GM12878 (cell line): ENCODE data around the gene EEF2K.

Source experiments
- JUNB ChIP-seq: IDR thresholded peaks from 2 replicates; pipeline ENCODE4 v1.6.1; 2016; ENCODE audit warnings: antibody characterized with exemption, mild to moderate bottlenecking
- MXI1 ChIP-seq: fragments of 150-350 bp; IDR thresholded peaks from 2 replicates; pipeline ENCODE4 v1.6.1; 2011; ENCODE audit warnings: low read depth, mild to moderate bottlenecking, inconsistent platforms, low read length, improper control_type of control experiment
- RAD51 ChIP-seq: fragments of 450-650 bp; IDR thresholded peaks from 2 replicates; pipeline ENCODE4 v1.6.1; 2016; ENCODE audit warnings: moderate library complexity, mild to moderate bottlenecking, inconsistent platforms
- SRF ChIP-seq, 2 experiments: IDR thresholded peaks; 2 replicates each; pipeline ENCODE4 v1.6.1; 2011; ENCODE audit warnings: low read depth in 2 of 2, low read length in 2 of 2, mild to moderate bottlenecking in 1 of 2, moderate library complexity in 1 of 2
- TF ChIP-seq, protein P1 (sequence below): fragments of 450-650 bp; IDR thresholded peaks from 2 replicates; pipeline ENCODE4 v1.6.1; 2016; ENCODE audit warnings: mild to moderate bottlenecking, moderate library complexity, borderline replicate concordance

DNA sequence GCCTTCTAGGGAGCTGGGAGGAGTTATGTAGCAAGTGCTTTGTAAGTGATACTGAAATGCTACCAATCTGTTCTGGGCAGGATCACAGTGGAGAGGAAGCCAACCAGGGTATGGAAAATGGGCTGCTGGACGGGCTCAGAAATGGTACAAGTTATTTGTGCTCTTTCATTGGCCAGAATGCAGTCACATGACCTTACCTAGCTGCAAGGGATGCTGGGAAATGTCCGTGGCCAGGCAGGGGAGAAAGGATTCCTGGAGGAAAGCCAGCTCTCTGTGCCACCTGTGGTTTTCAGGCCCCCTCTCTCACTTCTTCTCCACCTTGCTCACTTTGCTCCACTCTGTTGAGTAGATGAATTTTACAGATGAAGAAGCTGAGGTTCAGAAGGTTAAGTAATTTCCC lies 4.8 kb downstream of the EEF2K start:
- TF ChIP-seq MXI1, result no peak
- TF ChIP-seq SRF (IDR thresholded peaks at IDR 0.05; ENCODE audit: low read depth in 2 of 2, low read length in 2 of 2), result no peak
- no peak for TF ChIP-seq JUNB
- TF ChIP-seq, protein P1, sequence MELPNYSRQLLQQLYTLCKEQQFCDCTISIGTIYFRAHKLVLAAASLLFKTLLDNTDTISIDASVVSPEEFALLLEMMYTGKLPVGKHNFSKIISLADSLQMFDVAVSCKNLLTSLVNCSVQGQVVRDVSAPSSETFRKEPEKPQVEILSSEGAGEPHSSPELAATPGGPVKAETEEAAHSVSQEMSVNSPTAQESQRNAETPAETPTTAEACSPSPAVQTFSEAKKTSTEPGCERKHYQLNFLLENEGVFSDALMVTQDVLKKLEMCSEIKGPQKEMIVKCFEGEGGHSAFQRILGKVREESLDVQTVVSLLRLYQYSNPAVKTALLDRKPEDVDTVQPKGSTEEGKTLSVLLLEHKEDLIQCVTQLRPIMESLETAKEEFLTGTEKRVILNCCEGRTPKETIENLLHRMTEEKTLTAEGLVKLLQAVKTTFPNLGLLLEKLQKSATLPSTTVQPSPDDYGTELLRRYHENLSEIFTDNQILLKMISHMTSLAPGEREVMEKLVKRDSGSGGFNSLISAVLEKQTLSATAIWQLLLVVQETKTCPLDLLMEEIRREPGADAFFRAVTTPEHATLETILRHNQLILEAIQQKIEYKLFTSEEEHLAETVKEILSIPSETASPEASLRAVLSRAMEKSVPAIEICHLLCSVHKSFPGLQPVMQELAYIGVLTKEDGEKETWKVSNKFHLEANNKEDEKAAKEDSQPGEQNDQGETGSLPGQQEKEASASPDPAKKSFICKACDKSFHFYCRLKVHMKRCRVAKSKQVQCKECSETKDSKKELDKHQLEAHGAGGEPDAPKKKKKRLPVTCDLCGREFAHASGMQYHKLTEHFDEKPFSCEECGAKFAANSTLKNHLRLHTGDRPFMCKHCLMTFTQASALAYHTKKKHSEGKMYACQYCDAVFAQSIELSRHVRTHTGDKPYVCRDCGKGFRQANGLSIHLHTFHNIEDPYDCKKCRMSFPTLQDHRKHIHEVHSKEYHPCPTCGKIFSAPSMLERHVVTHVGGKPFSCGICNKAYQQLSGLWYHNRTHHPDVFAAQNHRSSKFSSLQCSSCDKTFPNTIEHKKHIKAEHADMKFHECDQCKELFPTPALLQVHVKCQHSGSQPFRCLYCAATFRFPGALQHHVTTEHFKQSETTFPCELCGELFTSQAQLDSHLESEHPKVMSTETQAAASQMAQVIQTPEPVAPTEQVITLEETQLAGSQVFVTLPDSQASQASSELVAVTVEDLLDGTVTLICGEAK, result no peak
- TF ChIP-seq RAD51, result peak; percentile 22; the same call in 1 of the 2 replicates
